Tibial nerve (tissue), 4 donors: ENCODE data around the gene TTYH1.

Experiments used
- CTCF ChIP-seq, 5 experiments: fragments of 200-600 bp in 3 of 5; fragments of 450-650 bp in 2 of 5; sonication (generic) in 3 of 5; IDR thresholded peaks; one replicate each; pipeline ENCODE4 v1.5.1; 2016 to 2019; ENCODE audit warnings: antibody characterized with exemption in 5 of 5, mild to moderate bottlenecking in 3 of 5, moderate library complexity in 2 of 5
- EP300 ChIP-seq, 2 donors: sonication (generic); formaldehyde crosslinking; IDR thresholded peaks; one replicate each; pipeline ENCODE4 v1.6.1; 2017; ENCODE audit warnings: antibody characterized with exemption in 2 of 2, mild to moderate bottlenecking in 1 of 2

- TF ChIP-seq EP300 (IDR thresholded peaks at IDR 0.05) (no peak), CTCF (IDR thresholded peaks at IDR 0.05) (no peak)
Observed at GRCh38 chr19:54433697-54434096, 18.4 kb downstream of the TTYH1 start.
